SU-DHL-6 (cell line): ENCODE results near the gene ALDH16A1.

ENCODE experiments used
- EZH2phosphoT487 ChIP-seq: fragments of 200-600 bp; sonication (generic), shearing (Covaris generic); conservative IDR thresholded peaks from 2 replicates; pipeline ENCODE4 v1.6.1; 2018; ENCODE audit warnings: mild to moderate bottlenecking, antibody characterized with exemption, low read length, moderate library complexity, mixed read lengths
- TF ChIP-seq, protein P1 (sequence below): fragments of 200-600 bp; sonication (generic); IDR thresholded peaks from one replicate; pipeline ENCODE4 v1.5.1; 2017; ENCODE audit warnings: antibody characterized with exemption, mild to moderate bottlenecking, low read length, moderate library complexity; ENCODE audit not compliant: insufficient read depth, poor library complexity, severe bottlenecking

DNA sequence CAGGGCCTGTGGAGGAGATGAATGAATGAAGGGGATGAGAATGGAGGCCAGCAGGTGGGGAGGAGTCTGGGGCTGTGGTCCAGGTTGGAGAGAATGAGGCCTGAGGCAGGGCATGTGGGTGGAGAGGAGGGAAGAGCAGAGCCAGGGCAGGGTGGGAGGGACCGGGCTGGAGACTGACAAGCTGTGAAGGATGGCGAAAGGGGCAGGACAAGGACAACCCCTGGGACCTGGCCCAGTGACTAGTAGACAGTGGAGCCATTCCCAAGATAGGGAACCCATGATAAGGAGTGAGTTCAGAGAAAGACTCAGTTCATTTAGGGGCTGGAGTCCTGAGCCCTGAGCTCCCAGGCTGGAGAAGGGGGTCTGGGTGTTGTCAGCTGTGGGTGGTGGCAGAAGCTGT lies 32.8 kb upstream of the ALDH16A1 start:
- TF ChIP-seq, protein P1, sequence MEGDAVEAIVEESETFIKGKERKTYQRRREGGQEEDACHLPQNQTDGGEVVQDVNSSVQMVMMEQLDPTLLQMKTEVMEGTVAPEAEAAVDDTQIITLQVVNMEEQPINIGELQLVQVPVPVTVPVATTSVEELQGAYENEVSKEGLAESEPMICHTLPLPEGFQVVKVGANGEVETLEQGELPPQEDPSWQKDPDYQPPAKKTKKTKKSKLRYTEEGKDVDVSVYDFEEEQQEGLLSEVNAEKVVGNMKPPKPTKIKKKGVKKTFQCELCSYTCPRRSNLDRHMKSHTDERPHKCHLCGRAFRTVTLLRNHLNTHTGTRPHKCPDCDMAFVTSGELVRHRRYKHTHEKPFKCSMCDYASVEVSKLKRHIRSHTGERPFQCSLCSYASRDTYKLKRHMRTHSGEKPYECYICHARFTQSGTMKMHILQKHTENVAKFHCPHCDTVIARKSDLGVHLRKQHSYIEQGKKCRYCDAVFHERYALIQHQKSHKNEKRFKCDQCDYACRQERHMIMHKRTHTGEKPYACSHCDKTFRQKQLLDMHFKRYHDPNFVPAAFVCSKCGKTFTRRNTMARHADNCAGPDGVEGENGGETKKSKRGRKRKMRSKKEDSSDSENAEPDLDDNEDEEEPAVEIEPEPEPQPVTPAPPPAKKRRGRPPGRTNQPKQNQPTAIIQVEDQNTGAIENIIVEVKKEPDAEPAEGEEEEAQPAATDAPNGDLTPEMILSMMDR, result no peak
- no peak for TF ChIP-seq EZH2phosphoT487
